Neural crest cell (in vitro differentiated cells): ENCODE measurements around the gene PRKN. TPM values are rescaled to one million over a fixed set of nuclear protein-coding genes. Genes with fewer than 3 reads are reported as not detected.

Experiments
- DNase-seq: peaks from one replicate; pipeline ENCODE4 v3.0.0; 2021; ENCODE audit warnings: low read depth, mixed read lengths, low spot score
- H3K27ac Mint-ChIP-seq: one replicate; pipeline ENCODE4 v1.8.0; 2021; ENCODE audit warnings: mild to moderate bottlenecking, mixed read lengths; ENCODE audit not compliant: unreplicated experiment
- H3K27me3 Mint-ChIP-seq: 2 replicates; pipeline ENCODE4 v1.8.0; 2021; ENCODE audit warnings: low read depth, mild to moderate bottlenecking, mixed read lengths
- H3K36me3 Mint-ChIP-seq: 2 replicates; pipeline ENCODE4 v1.8.0; 2021; ENCODE audit warnings: low read depth, mild to moderate bottlenecking, mixed read lengths
- H3K4me1 Mint-ChIP-seq: 2 replicates; pipeline ENCODE4 v1.8.0; 2021; ENCODE audit warnings: mixed read lengths
- H3K4me3 Mint-ChIP-seq: one replicate; pipeline ENCODE4 v1.8.0; 2021; ENCODE audit warnings: mild to moderate bottlenecking, mixed read lengths
- H3K9me3 Mint-ChIP-seq: 2 replicates; pipeline ENCODE4 v1.8.0; 2021; ENCODE audit warnings: mixed read lengths
- CTCF ChIP-seq: fragments of 200-600 bp; sonication (generic); conservative IDR thresholded peaks from 2 replicates; pipeline ENCODE4 v1.5.0; 2021; ENCODE audit warnings: antibody characterized with exemption, mild to moderate bottlenecking
- total RNA-seq: library from RNA; stranded (reverse); gene quantifications from 2 replicates; pipeline ENCODE4 v1.2.1, GENCODE V29; 2021

The PRKN gene
- total RNA-seq, 1 donor from 2014 or later = 3.2 TPM

- H3K4me3 Mint-ChIP-seq = no peak overlapping the region
- H3K27ac Mint-ChIP-seq = no peak overlapping the region
- DNase-seq = no peak
- peaks cover 5% of the 10 kb centered on the region for H3K4me1 Mint-ChIP-seq
- no peaks in the 10 kb centered on the region for H3K36me3 Mint-ChIP-seq
- no peaks in the 10 kb centered on the region for H3K27me3 Mint-ChIP-seq
- TF ChIP-seq CTCF = no peak
- peaks cover 8% of the 10 kb centered on the region for H3K9me3 Mint-ChIP-seq
These were observed 1239.9 kb downstream of the PRKN start for GRCh38 chr6:161487694-161488093.

- Mint-ChIP-seq H3K27ac (no peak overlapping the region), H3K27me3 (no peaks in the 10 kb centered on the region), H3K36me3 (no peaks in the 10 kb centered on the region), H3K4me3 (no peak overlapping the region), H3K9me3 (peaks cover 8% of the 10 kb centered on the region), H3K4me1 (peaks cover 10% of the 10 kb centered on the region)
- no peak for TF ChIP-seq CTCF
- no peak for DNase-seq
These were observed 1240.4 kb downstream of the PRKN start for GRCh38 chr6:161487217-161487531.

DNA sequence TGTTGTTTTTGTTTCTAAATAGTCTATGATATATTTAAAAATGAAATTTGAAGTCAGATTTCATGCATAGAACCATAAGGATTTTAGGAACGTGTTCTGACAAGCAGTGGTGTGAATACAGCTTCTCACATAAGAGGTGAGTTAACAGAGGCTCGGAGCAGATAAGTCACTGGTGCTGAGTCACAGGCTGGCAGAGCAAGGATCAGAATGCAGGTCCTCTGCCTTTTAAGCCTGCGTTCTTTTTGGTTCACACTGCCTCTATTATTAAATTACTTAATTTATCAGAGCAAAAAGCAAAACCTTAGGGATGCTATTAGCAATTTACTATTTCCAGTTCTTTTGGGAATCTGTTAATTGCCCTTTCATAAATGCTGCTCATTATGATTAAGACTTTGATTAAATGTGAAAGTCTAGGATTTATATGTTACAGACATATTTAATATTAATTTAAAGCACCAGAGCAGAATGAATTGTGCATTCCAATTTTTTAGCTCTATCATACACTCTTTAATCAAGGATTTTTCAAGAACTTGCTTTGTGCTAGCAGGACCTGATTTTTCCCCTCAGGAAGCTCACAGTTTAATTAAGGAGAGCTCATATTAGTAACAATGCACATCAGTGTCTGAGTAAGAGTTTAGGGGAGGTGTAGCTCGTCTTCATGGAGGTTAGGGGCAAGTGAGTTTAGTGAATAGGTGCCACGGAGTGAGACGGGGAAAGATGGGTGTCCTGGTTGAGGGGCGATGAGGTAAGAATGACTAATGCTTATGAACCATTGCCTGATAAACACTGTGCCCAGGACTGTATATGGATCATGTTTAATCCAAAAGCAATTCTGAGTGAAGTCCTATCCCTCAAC lies 1241.0 kb downstream of the PRKN start:
- H3K27me3 Mint-ChIP-seq = no peaks in the 10 kb centered on the region
- no peak for TF ChIP-seq CTCF
- no peak for DNase-seq
- H3K9me3 Mint-ChIP-seq = peaks cover 8% of the 10 kb centered on the region
- H3K4me1 Mint-ChIP-seq = peaks cover 16% of the 10 kb centered on the region
- H3K36me3 Mint-ChIP-seq = no peaks in the 10 kb centered on the region
- no peak overlapping the region for H3K4me3 Mint-ChIP-seq
- H3K27ac Mint-ChIP-seq = no peak overlapping the region

GRCh38 chr6:161482517-161482858 lies 1245.1 kb downstream of the PRKN start:
- no peaks in the 10 kb centered on the region for H3K36me3 Mint-ChIP-seq
- H3K27ac Mint-ChIP-seq = no peak overlapping the region
- peaks cover 22% of the 10 kb centered on the region for H3K4me1 Mint-ChIP-seq
- no peaks in the 10 kb centered on the region for H3K27me3 Mint-ChIP-seq
- no peak overlapping the region for H3K4me3 Mint-ChIP-seq
- TF ChIP-seq CTCF = no peak
- no peaks in the 10 kb centered on the region for H3K9me3 Mint-ChIP-seq
- DNase-seq = no peak

- TF ChIP-seq CTCF = no peak
- Mint-ChIP-seq H3K27ac (no peak overlapping the region), H3K4me3 (no peak overlapping the region), H3K4me1 (peaks cover 22% of the 10 kb centered on the region), H3K9me3 (no peaks in the 10 kb centered on the region), H3K36me3 (no peaks in the 10 kb centered on the region), H3K27me3 (no peaks in the 10 kb centered on the region)
- no peak for DNase-seq
These were observed 1245.6 kb downstream of the PRKN start for GRCh38 chr6:161481786-161482516.
